Gastrocnemius medialis (tissue), 4 donors: ENCODE measurements around the gene EFCAB6. TPM values are rescaled to one million over a fixed set of nuclear protein-coding genes. Genes with fewer than 3 reads are reported as not detected.

ENCODE experiments used
- ATAC-seq, 2 donors: fragments of 150-250 bp; one replicate each; pipeline ENCODE4 v1.9.1; 2016
- DNase-seq, 2 donors: peaks; one replicate each; pipeline ENCODE4 v3.0.0-alpha.2; 2019
- H3K27ac ChIP-seq, 4 donors: fragments of 200-600 bp; sonication (generic); 1 replicate in 1 of 4; 2 replicates in 3 of 4; pipeline ENCODE4 v1.5.1; 2016 to 2018; ENCODE audit warnings: mild to moderate bottlenecking in 2 of 4, moderate library complexity in 1 of 4
- H3K27me3 ChIP-seq, 3 donors: fragments of 200-600 bp; sonication (generic) in 2 of 3; 1 replicate in 1 of 3; 2 replicates in 2 of 3; pipeline versions ENCODE4 v1.5.1 to v1.6.0; 2016 to 2019; ENCODE audit warnings: mild to moderate bottlenecking in 1 of 3, moderate library complexity in 1 of 3
- H3K36me3 ChIP-seq, 2 donors: fragments of 200-600 bp; sonication (generic) in 1 of 2; one replicate each; pipeline ENCODE4 v1.5.1; 2017 to 2018
- H3K4me1 ChIP-seq, 2 donors: fragments of 200-600 bp; sonication (generic) in 1 of 2; one replicate each; pipeline ENCODE4 v1.5.1; 2016 to 2017; ENCODE audit warnings: mild to moderate bottlenecking in 2 of 2
- H3K4me3 ChIP-seq, 4 donors: fragments of 200-600 bp; sonication (generic) in 3 of 4; 1 replicate in 1 of 4; 2 replicates in 3 of 4; pipeline ENCODE4 v1.5.1; 2016 to 2019; ENCODE audit warnings: mild to moderate bottlenecking in 2 of 4
- H3K9me3 ChIP-seq, 3 donors: fragments of 200-600 bp; sonication (generic) in 2 of 3; 1 replicate in 1 of 3; 2 replicates in 2 of 3; pipeline ENCODE4 v1.5.1; 2016 to 2019
- POLR2A ChIP-seq, 2 donors: fragments of 450-650 bp; IDR thresholded peaks; one replicate each; pipeline ENCODE4 v1.6.1; 2017; ENCODE audit warnings: antibody characterized with exemption in 2 of 2, mild to moderate bottlenecking in 2 of 2, moderate library complexity in 2 of 2
- in situ Hi-C, 4 donors: fragments of 200-750 bp; cut with MboI; loops; one replicate each; pipeline versions ENCODE4 v1.15.0 to v1.8.0; 2017; ENCODE audit warnings: low sequenced_read_pairs in 4 of 4
- intact Hi-C: fragments of 100-400 bp; cut with DNase I; formaldehyde crosslinking; loops from one replicate; pipeline ENCODE4 v1.15.1; 2023; ENCODE audit warnings: low total_unique reads
- total RNA-seq, 4 donors: library from RNA; depleted of rRNA; stranded (reverse); fragments of >200 nt; gene quantifications; one replicate each; pipeline versions ENCODE4 v1.1.0 to v1.2.3, GENCODE V29; 2016
- TF ChIP-seq, protein P1 (sequence below), 5 experiments: fragments of 450-650 bp in 3 of 5; fragments of 200-600 bp in 2 of 5; sonication (generic) in 2 of 5; IDR thresholded peaks in 4 of 5; conservative IDR thresholded peaks in 1 of 5; 1 replicate in 4 of 5; 2 replicates in 1 of 5; pipeline ENCODE4 v1.5.1; 2016 to 2019; ENCODE audit warnings: antibody characterized with exemption in 5 of 5, mild to moderate bottlenecking in 3 of 5, moderate library complexity in 3 of 5

Gene EFCAB6
- total RNA-seq, 4 donors from 2014 or later = 0.07 to 4.4 (median 0.28) TPM

DNA sequence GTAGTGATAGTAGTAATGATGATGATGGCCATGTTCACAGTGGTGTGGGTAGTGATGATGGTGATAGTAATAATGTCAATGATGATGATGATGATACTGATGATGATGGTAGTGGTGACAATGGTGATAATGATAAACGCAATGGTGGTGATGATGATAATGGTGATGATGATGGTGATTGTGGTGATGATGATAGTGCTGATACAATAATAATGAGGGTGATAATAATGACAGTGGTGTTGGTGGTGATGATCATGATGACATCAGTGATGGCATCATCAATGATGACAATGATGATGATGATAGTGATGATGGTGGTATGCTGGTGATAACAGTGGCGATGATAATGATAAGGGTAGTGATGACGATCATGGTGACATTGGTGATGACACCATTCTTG is 308.0 kb downstream of the EFCAB6 start:
- no peak for ATAC-seq
- Histone ChIP-seq H3K4me1 (no peaks in the 10 kb centered on the region), H3K27ac (no peak overlapping the region), H3K27me3 (no peaks in the 10 kb centered on the region), H3K4me3 (no peak overlapping the region), H3K9me3 (no peaks in the 10 kb centered on the region), H3K36me3 (no peaks in the 10 kb centered on the region)
- no peak for TF ChIP-seq POLR2A (IDR thresholded peaks at IDR 0.05)
- TF ChIP-seq, protein P1, sequence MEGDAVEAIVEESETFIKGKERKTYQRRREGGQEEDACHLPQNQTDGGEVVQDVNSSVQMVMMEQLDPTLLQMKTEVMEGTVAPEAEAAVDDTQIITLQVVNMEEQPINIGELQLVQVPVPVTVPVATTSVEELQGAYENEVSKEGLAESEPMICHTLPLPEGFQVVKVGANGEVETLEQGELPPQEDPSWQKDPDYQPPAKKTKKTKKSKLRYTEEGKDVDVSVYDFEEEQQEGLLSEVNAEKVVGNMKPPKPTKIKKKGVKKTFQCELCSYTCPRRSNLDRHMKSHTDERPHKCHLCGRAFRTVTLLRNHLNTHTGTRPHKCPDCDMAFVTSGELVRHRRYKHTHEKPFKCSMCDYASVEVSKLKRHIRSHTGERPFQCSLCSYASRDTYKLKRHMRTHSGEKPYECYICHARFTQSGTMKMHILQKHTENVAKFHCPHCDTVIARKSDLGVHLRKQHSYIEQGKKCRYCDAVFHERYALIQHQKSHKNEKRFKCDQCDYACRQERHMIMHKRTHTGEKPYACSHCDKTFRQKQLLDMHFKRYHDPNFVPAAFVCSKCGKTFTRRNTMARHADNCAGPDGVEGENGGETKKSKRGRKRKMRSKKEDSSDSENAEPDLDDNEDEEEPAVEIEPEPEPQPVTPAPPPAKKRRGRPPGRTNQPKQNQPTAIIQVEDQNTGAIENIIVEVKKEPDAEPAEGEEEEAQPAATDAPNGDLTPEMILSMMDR (IDR thresholded peaks at IDR 0.05 in 4 of 5, conservative IDR thresholded peaks at IDR 0.05 in 1 of 5) = no peak
- intact Hi-C loops = no loop called here
- in situ Hi-C loops = no loop called here
- DNase-seq = no peak

GRCh38 chr22:43502306-43502874 is 309.7 kb downstream of the EFCAB6 start:
- H3K27ac ChIP-seq = no peak overlapping the region
- DNase-seq (no peak), ATAC-seq (no peak)
- no peaks in the 10 kb centered on the region for H3K36me3 ChIP-seq
- H3K9me3 ChIP-seq = no peaks in the 10 kb centered on the region
- no peaks in the 10 kb centered on the region for H3K27me3 ChIP-seq
- intact Hi-C loops (no loop called here), in situ Hi-C loops (no loop called here)
- no peak for TF ChIP-seq POLR2A (IDR thresholded peaks at IDR 0.05)
- TF ChIP-seq, protein P1 (IDR thresholded peaks at IDR 0.05 in 4 of 5, conservative IDR thresholded peaks at IDR 0.05 in 1 of 5) = no peak
- no peak overlapping the region for H3K4me3 ChIP-seq
- H3K4me1 ChIP-seq = no peaks in the 10 kb centered on the region

- DNase-seq (no peak), ATAC-seq (no peak)
- no peak overlapping the region for H3K4me3 ChIP-seq
- H3K9me3 ChIP-seq = no peaks in the 10 kb centered on the region
- intact Hi-C loops (no loop called here), in situ Hi-C loops (no loop called here)
- H3K27ac ChIP-seq = no peak overlapping the region
- H3K27me3 ChIP-seq = no peaks in the 10 kb centered on the region
- no peak for TF ChIP-seq POLR2A (IDR thresholded peaks at IDR 0.05)
- TF ChIP-seq, protein P1 (IDR thresholded peaks at IDR 0.05 in 4 of 5, conservative IDR thresholded peaks at IDR 0.05 in 1 of 5) = no peak
- H3K36me3 ChIP-seq = no peaks in the 10 kb centered on the region
- no peaks in the 10 kb centered on the region for H3K4me1 ChIP-seq
These were observed 310.2 kb downstream of the EFCAB6 start for GRCh38 chr22:43501878-43502277.

DNA sequence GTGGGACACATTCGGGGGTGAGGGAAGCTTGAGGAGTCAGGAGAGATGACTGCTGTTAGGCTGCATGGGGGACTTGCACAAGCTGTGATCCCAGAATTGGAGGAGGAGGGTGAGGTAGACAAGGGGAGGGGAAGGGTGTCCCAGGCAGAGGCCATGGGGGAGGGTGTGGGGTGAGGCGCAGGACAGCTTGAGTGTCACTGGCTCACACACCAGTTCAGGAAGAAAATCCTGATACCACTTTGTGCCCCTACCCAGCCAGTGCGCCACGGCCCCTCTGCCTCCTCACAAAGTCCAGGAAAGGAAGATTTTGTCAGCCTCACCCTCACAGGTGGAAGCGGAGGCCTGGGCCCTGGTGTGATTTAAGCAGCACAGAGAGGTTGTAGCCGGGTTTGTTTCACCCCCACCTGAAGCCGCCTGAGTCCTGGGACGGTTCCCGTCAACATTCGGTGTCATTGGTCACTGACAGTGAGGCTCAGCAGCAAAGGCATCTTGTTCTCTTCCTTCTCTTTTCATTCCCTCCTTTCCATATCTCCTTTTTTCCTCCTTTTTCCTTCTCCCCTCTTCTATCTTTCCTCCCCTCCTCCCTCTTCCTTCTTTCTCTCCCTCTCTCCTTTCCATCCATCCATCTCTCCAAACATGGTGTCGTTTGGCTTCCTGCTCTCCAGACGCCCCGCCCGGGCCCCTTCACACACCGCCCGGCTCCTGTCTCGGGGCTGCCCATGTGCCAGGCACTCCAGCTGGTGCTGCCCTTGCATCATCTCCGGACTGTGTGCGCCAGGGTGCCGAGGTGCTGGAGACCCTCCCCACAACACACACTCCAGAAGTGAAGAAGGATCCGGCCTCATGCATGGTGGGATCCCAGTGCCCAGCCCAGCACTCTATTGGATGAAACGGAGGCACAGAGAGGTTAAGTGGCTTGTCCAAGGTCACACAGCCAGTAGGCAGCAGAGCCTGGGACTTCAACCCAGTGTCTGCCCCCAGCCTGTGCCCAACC is 311.0 kb downstream of the EFCAB6 start:
- Histone ChIP-seq H3K4me3 (no peak overlapping the region), H3K9me3 (no peaks in the 10 kb centered on the region), H3K4me1 (no peaks in the 10 kb centered on the region), H3K27me3 (no peaks in the 10 kb centered on the region), H3K27ac (no peak overlapping the region), H3K36me3 (no peaks in the 10 kb centered on the region)
- intact Hi-C loops = no loop called here
- ATAC-seq (no peak), DNase-seq (no peak)
- in situ Hi-C loops = no loop called here
- TF ChIP-seq POLR2A (IDR thresholded peaks at IDR 0.05) = no peak
- TF ChIP-seq, protein P1 (IDR thresholded peaks at IDR 0.05 in 4 of 5, conservative IDR thresholded peaks at IDR 0.05 in 1 of 5) = no peak
